ENCODE data around the gene SIRPG. TPM values are rescaled to one million over a fixed set of nuclear protein-coding genes. Genes with fewer than 3 reads are reported as not detected.

The SIRPG gene
- total RNA-seq (2021; fragmentation: NEBNext Ultra II Directional; extraction: Animal tissue kit (Norgen Biotek cat#: 25700)), result not detected in 2 replicates
- polyA plus RNA-seq (2011; rRNA removed), result 0.03 and 0.08 TPM in 2 replicates
- not detected for polyA plus RNA-seq (2011; cell fraction: cytosol; rRNA removed)
- not detected for polyA plus RNA-seq (2011; cell fraction: nucleus; rRNA removed)
- polyA plus RNA-seq (2012, experiment 1 of 2), result not detected in 4 replicates
- polyA plus RNA-seq (2012, experiment 2 of 2), result not detected
- not detected for polyA plus RNA-seq (2013, experiment 1 of 2)
- polyA plus RNA-seq (2013, experiment 2 of 2), result not detected
- polyA minus RNA-seq (2011; rRNA and poly(A)+ RNA removed), result not detected in 2 replicates
- polyA minus RNA-seq (2011; cell fraction: cytosol; rRNA and poly(A)+ RNA removed), result not detected
- not detected for polyA minus RNA-seq (2011; cell fraction: nucleus; rRNA and poly(A)+ RNA removed)
- long read RNA-seq, experiment 1, result 0 reads
- long read RNA-seq, experiment 2, result 0 reads

DNA sequence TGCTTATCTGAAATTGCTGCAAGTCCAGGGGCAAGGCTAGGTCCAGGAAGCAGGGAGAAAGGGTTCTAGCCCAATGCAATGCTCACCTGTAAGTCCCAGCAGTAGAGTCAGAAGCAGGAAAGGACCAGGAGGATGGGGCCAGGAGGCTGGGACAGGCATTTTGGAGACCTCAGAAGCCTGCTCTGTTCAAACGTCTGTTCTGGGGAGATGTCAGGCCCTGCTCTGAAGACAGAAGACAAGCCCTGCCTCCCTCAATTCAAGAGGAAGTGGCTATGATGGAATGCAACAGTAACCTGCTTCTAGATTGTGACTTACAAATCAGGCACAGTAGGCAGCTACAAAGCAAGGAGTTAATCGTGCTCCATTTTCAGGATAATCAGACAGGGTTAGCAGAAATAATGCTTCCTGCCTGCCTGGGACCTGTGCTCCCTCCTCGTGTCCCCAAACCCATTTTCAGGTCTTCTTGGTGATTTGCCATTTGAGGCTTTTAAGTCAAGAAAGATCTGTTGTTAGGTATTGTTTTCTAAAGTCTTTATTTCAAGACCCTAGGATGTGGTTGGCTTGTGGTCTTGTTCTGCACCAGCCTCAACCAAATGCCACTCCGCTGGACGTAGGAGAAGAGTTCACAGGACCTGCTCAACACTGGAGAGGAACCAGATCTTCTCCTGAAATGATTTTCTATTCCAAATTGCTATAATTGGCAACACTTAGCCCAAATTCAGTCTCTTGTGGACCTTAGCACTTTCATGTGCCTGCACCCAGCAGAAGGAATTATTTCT is at the start of gene SIRPG:
Gene SIRPG (minus strand): TSS at position 224 of the 779 bp plus-strand sequence. CDS start 65 bp downstream, at position 159.
- Histone ChIP-seq H2BK120ac (replicated peaks; ENCODE audit: low read depth, low read length) (no peak within 1 kb of the TSS), H2BK15ac (ENCODE audit: low read length) (no peak within 1 kb of the TSS), H2AFZ (ENCODE audit: low read length) (no peak within 1 kb of the TSS), H4K8ac (ENCODE audit: extremely low read depth, insufficient read depth, low read length) (no peak within 1 kb of the TSS), H3K4me3 (ENCODE audit: extremely low read depth in 1 of 4, insufficient read depth in 2 of 4, low read depth in 3 of 4, low read length in 4 of 4) (no peak within 1 kb of the TSS), H3K23ac (ENCODE audit: insufficient read length) (no peak within 1 kb of the TSS), H3K9ac (replicated peaks in 1 of 4; ENCODE audit: extremely low read depth in 1 of 4, low read depth in 3 of 4, low read length in 3 of 4) (no peak within 1 kb of the TSS), H3K4me2 (ENCODE audit: insufficient read depth in 1 of 2, low read depth in 2 of 2, low read length in 2 of 2) (no peak within 1 kb of the TSS), H3K14ac (ENCODE audit: insufficient read length) (no peak within 1 kb of the TSS), H3K4ac (replicated peaks; ENCODE audit: insufficient read length, low read depth, low read length) (no peak within 1 kb of the TSS), H3K9me3 (ENCODE audit: insufficient read depth in 2 of 2, low read depth in 1 of 2, low read length in 1 of 2) (no peaks in the 10 kb centered on the region), H3K27ac (ENCODE audit: low read depth, low read length) (no peak within 1 kb of the TSS), H2BK20ac (ENCODE audit: low read length) (no peak within 1 kb of the TSS), H4K20me1 (replicated peaks in 1 of 2; ENCODE audit: control insufficient read depth in 1 of 2, insufficient read depth in 2 of 2, low read length in 2 of 2) (no peaks in the 10 kb centered on the region), H3K27me3 (replicated peaks in 1 of 4; ENCODE audit: control insufficient read depth in 3 of 4, extremely low read depth in 1 of 4, insufficient read depth in 3 of 4, low read length in 3 of 4) (no peaks in the 10 kb centered on the region), H3K18ac (ENCODE audit: extremely low read depth, low read length) (no peak within 1 kb of the TSS), H4K91ac (replicated peaks; ENCODE audit: insufficient read length, low read length) (no peak within 1 kb of the TSS), H3K79me2 (ENCODE audit: control insufficient read depth in 1 of 2, insufficient read depth in 2 of 2, low read length in 2 of 2) (no peaks in the 10 kb centered on the region), H4K5ac (ENCODE audit: insufficient read length, low read depth, low read length) (no peak within 1 kb of the TSS), H3K4me1 (replicated peaks in 1 of 4; ENCODE audit: control insufficient read depth in 3 of 4, insufficient read depth in 4 of 4, low read length in 3 of 4) (no peaks in the 10 kb centered on the region), H2AK5ac (ENCODE audit: low read depth, low read length) (no peak within 1 kb of the TSS), H3K36me3 (ENCODE audit: control insufficient read depth in 2 of 4, insufficient read depth in 4 of 4, low read length in 3 of 4) (no peaks in the 10 kb centered on the region), H3K56ac (replicated peaks; ENCODE audit: insufficient read length, low read depth, low read length) (no peak within 1 kb of the TSS), H2BK12ac (ENCODE audit: low read depth, low read length) (no peak within 1 kb of the TSS), H2BK5ac (ENCODE audit: low read depth, low read length) (no peak within 1 kb of the TSS), H3K79me1 (ENCODE audit: low read depth, low read length) (no peaks in the 10 kb centered on the region), H3K23me2 (ENCODE audit: low read depth, low read length) (no peaks in the 10 kb centered on the region)
- ChIA-PET POLR2A (ENCODE audit: partially characterized antibody) (no interaction called here), CTCF (ENCODE audit: partially characterized antibody) (no interaction called here)
- FAIRE-seq, result no peak
- no peak for DNase-seq (ENCODE audit: low read depth in 1 of 2, low spot score in 2 of 2)
- WGBS, 2 experiments (ENCODE audit: extremely low coverage in 1 of 2, insufficient coverage in 1 of 2, insufficient read length in 1 of 2, insufficient replicate concordance in 2 of 2, low coverage in 1 of 2, low lambda C conversion rate in 2 of 2, missing lambda C conversion rate in 1 of 2), result 91% methylated on average over 5 of the region's 5 CpGs; no CpG with 5 or more reads in 1 of the 2 experiments
- TF ChIP-seq CEBPB (IDR thresholded peaks at IDR 0.05; ENCODE audit: low read depth, low read length) (no peak), RFX5 (IDR thresholded peaks at IDR 0.05; ENCODE audit: borderline replicate concordance, low read depth, low read length) (no peak), NRF1 (IDR thresholded peaks at IDR 0.05; ENCODE audit: low read depth, low read length) (no peak), FOSL1 (IDR thresholded peaks at IDR 0.05; ENCODE audit: insufficient read depth, low read depth, low read length) (no peak), BACH1 (IDR thresholded peaks at IDR 0.05; ENCODE audit: low read length) (no peak), SUZ12 (IDR thresholded peaks at IDR 0.05; ENCODE audit: low read length) (no peak), MAFK (IDR thresholded peaks at IDR 0.05; ENCODE audit: low read depth, low read length) (no peak), CREB1 (IDR thresholded peaks at IDR 0.05) (no peak), POLR2AphosphoS5 (IDR thresholded peaks at IDR 0.05; ENCODE audit: low read depth, low read length) (no peak)
- TF ChIP-seq, protein P1, sequence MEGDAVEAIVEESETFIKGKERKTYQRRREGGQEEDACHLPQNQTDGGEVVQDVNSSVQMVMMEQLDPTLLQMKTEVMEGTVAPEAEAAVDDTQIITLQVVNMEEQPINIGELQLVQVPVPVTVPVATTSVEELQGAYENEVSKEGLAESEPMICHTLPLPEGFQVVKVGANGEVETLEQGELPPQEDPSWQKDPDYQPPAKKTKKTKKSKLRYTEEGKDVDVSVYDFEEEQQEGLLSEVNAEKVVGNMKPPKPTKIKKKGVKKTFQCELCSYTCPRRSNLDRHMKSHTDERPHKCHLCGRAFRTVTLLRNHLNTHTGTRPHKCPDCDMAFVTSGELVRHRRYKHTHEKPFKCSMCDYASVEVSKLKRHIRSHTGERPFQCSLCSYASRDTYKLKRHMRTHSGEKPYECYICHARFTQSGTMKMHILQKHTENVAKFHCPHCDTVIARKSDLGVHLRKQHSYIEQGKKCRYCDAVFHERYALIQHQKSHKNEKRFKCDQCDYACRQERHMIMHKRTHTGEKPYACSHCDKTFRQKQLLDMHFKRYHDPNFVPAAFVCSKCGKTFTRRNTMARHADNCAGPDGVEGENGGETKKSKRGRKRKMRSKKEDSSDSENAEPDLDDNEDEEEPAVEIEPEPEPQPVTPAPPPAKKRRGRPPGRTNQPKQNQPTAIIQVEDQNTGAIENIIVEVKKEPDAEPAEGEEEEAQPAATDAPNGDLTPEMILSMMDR (IDR thresholded peaks at IDR 0.05; ENCODE audit: control extremely low read depth in 1 of 3, insufficient read depth in 1 of 3, low read depth in 1 of 3, low read length in 3 of 3), result no peak
